Spleen (tissue), 7 donors: ENCODE data around the gene CSNK1D.

Source experiments
- POLR2AphosphoS5 ChIP-seq, 3 donors: sonication (generic); formaldehyde crosslinking; IDR thresholded peaks; one replicate each; pipeline ENCODE4 v1.5.1; 2017; ENCODE audit warnings: antibody characterized with exemption in 3 of 3
- TF ChIP-seq, protein P1 (sequence below), 11 experiments: fragments of 200-600 bp in 7 of 11; fragments of 450-650 bp in 4 of 11; sonication (generic) in 4 of 11; IDR thresholded peaks in 8 of 11; conservative IDR thresholded peaks in 3 of 11; 1 replicate in 7 of 11; 2 replicates in 4 of 11; pipeline versions ENCODE4 v1.4.0 to v1.8.0; 2016 to 2021; ENCODE audit warnings: antibody characterized with exemption in 11 of 11, inconsistent platforms in 4 of 11, mild to moderate bottlenecking in 1 of 11
- donor health status: DM: no; HTN: no; CAD: no; lungs with moderate emphysema.
- donor health status: DM: no; HTN: no; CAD: no.
- donor health status: DM: no; HTN: no; CAD: no.

DNA sequence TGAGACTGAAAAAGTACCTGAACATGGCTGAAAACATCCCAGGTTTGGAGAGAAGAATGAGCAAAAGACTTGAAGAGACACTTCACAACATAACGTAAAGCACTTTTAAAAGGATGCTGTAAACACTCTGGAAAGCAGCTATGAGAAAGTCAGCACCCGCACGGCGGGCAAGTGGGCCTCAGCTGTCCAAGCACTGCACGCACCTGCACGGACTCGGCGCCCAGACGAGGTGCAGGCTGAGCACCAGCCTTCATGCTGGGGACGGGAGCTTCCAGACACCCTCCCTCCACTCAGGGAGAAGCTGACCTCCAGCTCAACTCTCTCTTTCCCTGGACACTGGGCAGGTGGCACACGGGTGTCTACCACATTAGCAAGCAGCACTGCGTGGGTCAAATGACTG lies 74.0 kb downstream of the CSNK1D start:
- TF ChIP-seq, protein P1, sequence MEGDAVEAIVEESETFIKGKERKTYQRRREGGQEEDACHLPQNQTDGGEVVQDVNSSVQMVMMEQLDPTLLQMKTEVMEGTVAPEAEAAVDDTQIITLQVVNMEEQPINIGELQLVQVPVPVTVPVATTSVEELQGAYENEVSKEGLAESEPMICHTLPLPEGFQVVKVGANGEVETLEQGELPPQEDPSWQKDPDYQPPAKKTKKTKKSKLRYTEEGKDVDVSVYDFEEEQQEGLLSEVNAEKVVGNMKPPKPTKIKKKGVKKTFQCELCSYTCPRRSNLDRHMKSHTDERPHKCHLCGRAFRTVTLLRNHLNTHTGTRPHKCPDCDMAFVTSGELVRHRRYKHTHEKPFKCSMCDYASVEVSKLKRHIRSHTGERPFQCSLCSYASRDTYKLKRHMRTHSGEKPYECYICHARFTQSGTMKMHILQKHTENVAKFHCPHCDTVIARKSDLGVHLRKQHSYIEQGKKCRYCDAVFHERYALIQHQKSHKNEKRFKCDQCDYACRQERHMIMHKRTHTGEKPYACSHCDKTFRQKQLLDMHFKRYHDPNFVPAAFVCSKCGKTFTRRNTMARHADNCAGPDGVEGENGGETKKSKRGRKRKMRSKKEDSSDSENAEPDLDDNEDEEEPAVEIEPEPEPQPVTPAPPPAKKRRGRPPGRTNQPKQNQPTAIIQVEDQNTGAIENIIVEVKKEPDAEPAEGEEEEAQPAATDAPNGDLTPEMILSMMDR (IDR thresholded peaks at IDR 0.05 in 8 of 11, conservative IDR thresholded peaks at IDR 0.05 in 3 of 11): no peak
- no peak for TF ChIP-seq POLR2AphosphoS5 (IDR thresholded peaks at IDR 0.05)
